ENCODE results near the gene WFDC5. TPM values are rescaled to one million over a fixed set of nuclear protein-coding genes. Genes with fewer than 3 reads are reported as not detected.

Gene WFDC5
- total RNA-seq, 4 donors from 2014 or later: not detected

- DNase-seq: no peak
- no peaks in the 10 kb centered on the region for H3K36me3 ChIP-seq
- TF ChIP-seq CTCF (IDR thresholded peaks at IDR 0.05) (no peak), POLR2AphosphoS5 (IDR thresholded peaks at IDR 0.05) (no peak), EP300 (IDR thresholded peaks at IDR 0.05; ENCODE audit: low read depth) (no peak), POLR2A (IDR thresholded peaks at IDR 0.05) (no peak)
- WGBS, 2 donors (ENCODE audit: low coverage in 1 of 2): 92 to 100% methylated on average over 1 to 11 of the region's 11 CpGs
- in situ Hi-C loops (cut with MboI; ENCODE audit: low pct_ligation_motif_present in 1 of 4, low pct_unique_long_range_greater_than_20kb in 1 of 4, low sequenced_read_pairs in 3 of 4) (loop anchor here in 1 of 4 donors (5.0 to 10.0 kb wide), 2 partner anchors 53 to 90 kb away; no protein-coding TSS in a partner anchor), intact Hi-C loops (cut with DNase I; ENCODE audit: low total_unique reads) (no loop called here)
- no peak overlapping the region for H3K4me3 ChIP-seq
- H3K9me3 ChIP-seq: no peaks in the 10 kb centered on the region
- peaks cover 0 to 10% (median 5%) of the 10 kb centered on the region in 4 donors for H3K4me1 ChIP-seq
- H3K27ac ChIP-seq: no peak overlapping the region
- peaks cover 38% of the 10 kb centered on the region for H3K27me3 ChIP-seq
Observed at GRCh38 chr20:45094864-45095574, 20.0 kb downstream of the WFDC5 start.

GRCh38 chr20:45094201-45094600, 20.8 kb downstream of the WFDC5 start:
- TF ChIP-seq CTCF (IDR thresholded peaks at IDR 0.05) (no peak), POLR2A (IDR thresholded peaks at IDR 0.05) (no peak)
- Histone ChIP-seq H3K4me3 (no peak overlapping the region), H3K9me3 (no peaks in the 10 kb centered on the region), H3K36me3 (no peaks in the 10 kb centered on the region), H3K4me1 (peaks cover 0 to 10% (median 5%) of the 10 kb centered on the region in 4 donors), H3K27ac (no peak overlapping the region), H3K27me3 (peaks cover 32% of the 10 kb centered on the region)
- in situ Hi-C loops (cut with MboI; ENCODE audit: low pct_ligation_motif_present in 1 of 4, low pct_unique_long_range_greater_than_20kb in 1 of 4, low sequenced_read_pairs in 3 of 4): loop anchor here in 1 of 4 donors (5.0 to 10.0 kb wide), 2 partner anchors 52 to 89 kb away; no protein-coding TSS in a partner anchor
- 92 to 100% methylated on average over 2 of the region's 2 CpGs for WGBS, 2 donors (ENCODE audit: low coverage in 1 of 2)
- intact Hi-C loops (cut with DNase I; ENCODE audit: low total_unique reads): no loop called here
- DNase-seq: no peak

- intact Hi-C loops (cut with DNase I; ENCODE audit: low total_unique reads): no loop called here
- Histone ChIP-seq H3K27ac (no peak overlapping the region), H3K4me3 (no peak overlapping the region), H3K9me3 (no peaks in the 10 kb centered on the region), H3K4me1 (peaks cover 0 to 3% (median 2%) of the 10 kb centered on the region in 4 donors), H3K27me3 (peaks cover 20% of the 10 kb centered on the region), H3K36me3 (no peaks in the 10 kb centered on the region)
- DNase-seq: no peak
- 90 to 92% methylated on average over 6 to 7 of the region's 7 CpGs for WGBS, 2 donors (ENCODE audit: low coverage in 1 of 2)
- no peak for TF ChIP-seq EP300 (IDR thresholded peaks at IDR 0.05; ENCODE audit: low read depth)
- TF ChIP-seq POLR2AphosphoS5 (IDR thresholded peaks at IDR 0.05): no peak
- TF ChIP-seq CTCF (IDR thresholded peaks at IDR 0.05): no peak
- TF ChIP-seq POLR2A (IDR thresholded peaks at IDR 0.05): no peak
- in situ Hi-C loops (cut with MboI; ENCODE audit: low pct_ligation_motif_present in 1 of 4, low pct_unique_long_range_greater_than_20kb in 1 of 4, low sequenced_read_pairs in 3 of 4): loop anchor here in 1 of 4 donors (5.0 to 10.0 kb wide), 2 partner anchors 51 to 88 kb away; no protein-coding TSS in a partner anchor
Observed at GRCh38 chr20:45092898-45093297, 22.1 kb downstream of the WFDC5 start.

- H3K27me3 ChIP-seq: peaks cover 5% of the 10 kb centered on the region
- H3K36me3 ChIP-seq: no peaks in the 10 kb centered on the region
- TF ChIP-seq POLR2AphosphoS5 (IDR thresholded peaks at IDR 0.05): no peak
- TF ChIP-seq CTCF (IDR thresholded peaks at IDR 0.05): no peak
- no peak for TF ChIP-seq EP300 (IDR thresholded peaks at IDR 0.05; ENCODE audit: low read depth)
- no peak for TF ChIP-seq POLR2A (IDR thresholded peaks at IDR 0.05)
- 81% methylated on average over 3 of the region's 3 CpGs; no CpG with 5 or more reads in 1 of the 2 donors for WGBS, 2 donors (ENCODE audit: low coverage in 1 of 2)
- DNase-seq: no peak
- no peak overlapping the region for H3K27ac ChIP-seq
- no peaks in the 10 kb centered on the region for H3K9me3 ChIP-seq
- intact Hi-C loops (cut with DNase I; ENCODE audit: low total_unique reads): no loop called here
- in situ Hi-C loops (cut with MboI; ENCODE audit: low pct_ligation_motif_present in 1 of 4, low pct_unique_long_range_greater_than_20kb in 1 of 4, low sequenced_read_pairs in 3 of 4): loop anchor here in 1 of 4 donors (5.0 to 10.0 kb wide), 2 partner anchors 49 to 87 kb away; no protein-coding TSS in a partner anchor
- H3K4me3 ChIP-seq: no peak overlapping the region
- H3K4me1 ChIP-seq: no peaks in the 10 kb centered on the region
Observed at GRCh38 chr20:45091366-45091765, 23.6 kb downstream of the WFDC5 start.
